DOHH2 (cell line): ENCODE measurements around the gene YPEL1.
A peak's percentile ranks its signal among the peaks of the same experiment; 100 is the strongest.
"Not testable (repeated sequence)": the region's sequence is repeated elsewhere in the genome, so short reads cannot be mapped to it uniquely, and the experiment has no call there.

ENCODE experiments used
- H3F3A ChIP-seq: fragments of 200-600 bp; sonication (generic), shearing (Covaris generic); 2 replicates; pipeline ENCODE4 v1.6.0; 2016; ENCODE audit warnings: antibody characterized with exemption, mild to moderate bottlenecking; ENCODE audit not compliant: control insufficient read depth, insufficient read depth
- H3K27ac ChIP-seq: fragments of 200-600 bp; sonication (generic); 2 replicates; pipeline ENCODE4 v1.5.1; 2014; ENCODE audit warnings: low read depth, mild to moderate bottlenecking, low read length, moderate library complexity
- H3K27me3 ChIP-seq: fragments of 200-600 bp; sonication (generic); 2 replicates; pipeline ENCODE4 v1.6.1; 2014; ENCODE audit warnings: mild to moderate bottlenecking, low read length, mixed read lengths; ENCODE audit not compliant: control insufficient read depth
- H3K36me3 ChIP-seq: fragments of 200-600 bp; sonication (generic); 2 replicates; pipeline ENCODE4 v1.6.1; 2014; ENCODE audit warnings: mild to moderate bottlenecking, low read length, moderate library complexity, mixed read lengths; ENCODE audit not compliant: control insufficient read depth
- H3K4me1 ChIP-seq: fragments of 200-600 bp; sonication (generic); 2 replicates; pipeline ENCODE4 v1.6.1; 2014; ENCODE audit warnings: mild to moderate bottlenecking, low read length, mixed read lengths; ENCODE audit not compliant: control insufficient read depth
- H3K4me2 ChIP-seq: fragments of 200-600 bp; sonication (generic); 2 replicates; pipeline ENCODE4 v1.6.0; 2014; ENCODE audit warnings: mild to moderate bottlenecking, low read length, moderate library complexity
- H3K4me3 ChIP-seq: fragments of 200-600 bp; sonication (generic); 2 replicates; pipeline ENCODE4 v1.5.1; 2014; ENCODE audit warnings: mild to moderate bottlenecking, low read length, mixed read lengths
- H3K79me2 ChIP-seq: fragments of 200-600 bp; sonication (generic); 2 replicates; pipeline ENCODE4 v1.6.1; 2014; ENCODE audit warnings: mild to moderate bottlenecking, low read length, mixed read lengths; ENCODE audit not compliant: control insufficient read depth
- H3K9me2 ChIP-seq: fragments of 200-600 bp; sonication (generic); replicated peaks from 2 replicates; pipeline ENCODE4 v1.6.1; 2014; ENCODE audit warnings: mild to moderate bottlenecking, low read length, mixed read lengths; ENCODE audit not compliant: control insufficient read depth
- H3K9me3 ChIP-seq: fragments of 200-600 bp; sonication (generic); 2 replicates; pipeline ENCODE4 v1.6.1; 2014; ENCODE audit warnings: antibody characterized with exemption, low read length, mixed read lengths; ENCODE audit not compliant: control insufficient read depth, insufficient read depth
- H4K20me1 ChIP-seq: fragments of 200-600 bp; sonication (generic); 2 replicates; pipeline ENCODE4 v1.6.0; 2014; ENCODE audit warnings: low read depth, mild to moderate bottlenecking, antibody characterized with exemption, low read length, moderate library complexity; ENCODE audit not compliant: control insufficient read depth, insufficient read depth
- CTCF ChIP-seq: fragments of 200-600 bp; sonication (generic); IDR thresholded peaks from one replicate; pipeline ENCODE4 v1.5.1; 2014; ENCODE audit warnings: antibody characterized with exemption, mild to moderate bottlenecking, low read depth, low read length; ENCODE audit not compliant: poor library complexity, severe bottlenecking
- EZH2phosphoT487 ChIP-seq: fragments of 200-600 bp; sonication (generic); IDR thresholded peaks from 2 replicates; pipeline ENCODE4 v1.6.1; 2017; ENCODE audit warnings: borderline replicate concordance, mild to moderate bottlenecking, antibody characterized with exemption, low read length, moderate library complexity, mixed read lengths

YPEL1 gene

DNA sequence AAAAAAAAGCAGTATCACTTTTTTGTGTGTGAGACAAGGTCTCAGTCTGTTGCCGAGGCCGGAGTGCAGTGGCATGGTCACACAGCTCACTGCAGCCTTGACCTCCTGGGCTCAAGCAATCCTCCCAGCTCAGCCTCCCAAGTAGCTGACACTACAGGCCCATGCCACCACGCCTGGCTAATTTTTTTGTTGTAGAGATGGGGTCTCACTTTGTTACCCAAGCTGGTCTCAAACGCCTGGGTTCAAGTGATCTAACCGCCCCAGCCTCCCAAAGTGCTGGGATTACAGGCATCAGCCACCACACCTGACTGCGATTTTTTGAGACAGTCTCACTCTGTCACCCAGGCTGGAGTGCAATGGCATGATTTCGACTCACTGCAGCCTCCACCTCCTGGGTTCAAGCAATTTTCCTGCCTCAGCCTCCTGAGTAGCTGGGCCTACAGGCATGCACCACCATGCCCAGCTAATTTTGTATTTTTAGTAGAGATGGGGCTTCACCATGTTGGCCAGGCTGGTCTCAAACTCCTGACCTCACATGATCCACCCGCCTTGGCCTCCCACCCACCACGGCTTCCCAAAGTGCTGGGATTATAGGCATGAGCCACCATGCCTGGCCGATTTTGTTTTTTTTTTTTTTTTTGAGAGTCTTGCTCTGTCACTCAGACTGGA lies 15.3 kb downstream of the YPEL1 start:
- H3K9me3 ChIP-seq, H3K4me3 ChIP-seq, H4K20me1 ChIP-seq, H3K27ac ChIP-seq, H3K79me2 ChIP-seq, H3K36me3 ChIP-seq, H3K4me2 ChIP-seq, H3K9me2 ChIP-seq, H3K27me3 ChIP-seq: not testable (repeated sequence)
- H3K4me1 ChIP-seq: peaks cover 41% of the 10 kb centered on the region
- peaks cover 18% of the 10 kb centered on the region for H3F3A ChIP-seq

- Histone ChIP-seq H3K79me2 (no peaks in the 10 kb centered on the region), H3K4me3 (peak overlapping the region; percentile 49), H3K27me3 (no peaks in the 10 kb centered on the region), H3K9me2 (no peaks in the 10 kb centered on the region), H3K4me1 (peaks cover 39% of the 10 kb centered on the region), H3K36me3 (no peaks in the 10 kb centered on the region), H3F3A (peaks cover 18% of the 10 kb centered on the region), H3K27ac (peak overlapping the region; percentile 68), H3K9me3 (no peaks in the 10 kb centered on the region), H4K20me1 (no peaks in the 10 kb centered on the region), H3K4me2 (peak overlapping the region; percentile 67)
- TF ChIP-seq EZH2phosphoT487: no peak
- no peak for TF ChIP-seq CTCF
Observed at GRCh38 chr22:21719024-21719423, 16.6 kb downstream of the YPEL1 start.

DNA sequence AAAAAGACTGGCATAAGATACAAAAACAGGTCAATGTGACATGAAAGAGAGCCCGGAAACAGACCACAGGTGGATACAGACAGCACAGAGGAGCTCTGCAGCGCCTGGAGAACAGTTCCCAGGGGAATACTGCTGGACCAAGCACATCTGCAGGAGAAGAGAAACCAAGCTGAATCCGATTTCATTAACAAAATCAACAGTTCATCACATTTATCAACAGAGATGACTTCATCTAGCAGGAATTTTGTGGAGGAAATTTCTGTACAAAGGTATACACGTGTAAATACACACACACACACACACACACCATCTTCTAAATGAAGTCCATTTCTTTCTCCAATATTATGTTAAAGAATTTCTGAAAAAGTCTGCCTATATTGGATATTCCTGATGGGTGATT lies 17.1 kb downstream of the YPEL1 start:
- H3F3A ChIP-seq: peaks cover 18% of the 10 kb centered on the region
- no peaks in the 10 kb centered on the region for H3K27me3 ChIP-seq
- no peaks in the 10 kb centered on the region for H4K20me1 ChIP-seq
- no peak for TF ChIP-seq EZH2phosphoT487
- TF ChIP-seq CTCF: no peak
- peak overlapping the region; percentile 68 for H3K27ac ChIP-seq
- no peaks in the 10 kb centered on the region for H3K79me2 ChIP-seq
- peak overlapping the region; percentile 49 for H3K4me3 ChIP-seq
- H3K9me3 ChIP-seq: no peaks in the 10 kb centered on the region
- H3K4me1 ChIP-seq: peaks cover 38% of the 10 kb centered on the region
- no peaks in the 10 kb centered on the region for H3K9me2 ChIP-seq
- H3K36me3 ChIP-seq: no peaks in the 10 kb centered on the region
- H3K4me2 ChIP-seq: peak overlapping the region; percentile 67

GRCh38 chr22:21716395-21717122 lies 19.0 kb downstream of the YPEL1 start:
- not testable (repeated sequence) for H3K36me3 ChIP-seq, H3K27me3 ChIP-seq, H3K9me2 ChIP-seq, H3K4me2 ChIP-seq, H4K20me1 ChIP-seq, H3K27ac ChIP-seq, H3K79me2 ChIP-seq, H3K4me3 ChIP-seq, H3K9me3 ChIP-seq
- Histone ChIP-seq H3K4me1 (peaks cover 36% of the 10 kb centered on the region), H3F3A (peaks cover 18% of the 10 kb centered on the region)
